HFF-Myc (cell line): ENCODE results near the gene PHF12.

Experiments
- DNase-seq: peaks from one replicate; pipeline ENCODE4 v3.0.0-alpha.2; 2011; ENCODE audit warnings: low read depth; ENCODE audit errors: extremely low read depth
- H3K4me3 ChIP-seq: replicated peaks from 2 replicates; pipeline ENCODE4 v1.5.1; 2011; ENCODE audit warnings: low read depth, mild to moderate bottlenecking, control low read depth, low read length
- CTCF ChIP-seq: IDR thresholded peaks from 2 replicates; pipeline ENCODE4 v1.5.1; 2012; ENCODE audit warnings: mild to moderate bottlenecking, low read depth, low read length, control low read depth; ENCODE audit errors: missing control alignments

PHF12 gene

GRCh38 chr17:28951428-28951990, at the start of gene PHF12:
Gene PHF12 (minus strand): TSS chr17:28951518. CDS start chr17:28950960, 558 bp downstream.
- DNase-seq: peak; percentile 99
- H3K4me3 ChIP-seq: peak within 1 kb of the TSS; percentile 86
- TF ChIP-seq CTCF: no peak

- no peak overlapping the region for H3K4me3 ChIP-seq
- no peak for TF ChIP-seq CTCF
Observed at GRCh38 chr17:29000973-29001372, 49.7 kb upstream of the PHF12 start.

GRCh38 chr17:28999206-28999605, 47.9 kb upstream of the PHF12 start:
- TF ChIP-seq CTCF: no peak
- H3K4me3 ChIP-seq: no peak overlapping the region
- DNase-seq: no peak

More at GRCh38 chr17:29000973-29001372, 49.7 kb upstream of the PHF12 start:
- DNase-seq: no peak

GRCh38 chr17:28997806-28998205, 46.5 kb upstream of the PHF12 start:
- H3K4me3 ChIP-seq: no peak overlapping the region
- no peak for DNase-seq
- no peak for TF ChIP-seq CTCF

GRCh38 chr17:28996554-28997096, 45.3 kb upstream of the PHF12 start:
- DNase-seq: no peak
- no peak overlapping the region for H3K4me3 ChIP-seq
- no peak for TF ChIP-seq CTCF

GRCh38 chr17:28993645-28994426, 42.5 kb upstream of the PHF12 start:
- no peak for DNase-seq
- no peak for TF ChIP-seq CTCF
- no peak overlapping the region for H3K4me3 ChIP-seq
